Measurements from ENCODE around the gene DUSP2.

Gene DUSP2

GRCh38 chr2:96145036-96145847 lies at the start of gene DUSP2:
Gene DUSP2 (minus strand): TSS chr2:96145440. CDS start chr2:96145354, 86 bp downstream.
- peak; percentile 82 for DNase-seq (ENCODE audit: low read depth)

- DNase-seq (ENCODE audit: low read depth): no peak
These were observed 46.9 kb upstream of the DUSP2 start for GRCh38 chr2:96191937-96192670.

GRCh38 chr2:96188821-96189526 lies 43.7 kb upstream of the DUSP2 start:
- no peak for DNase-seq (ENCODE audit: low read depth)

- no peak for DNase-seq (ENCODE audit: low read depth)
These were observed 41.3 kb upstream of the DUSP2 start for GRCh38 chr2:96186562-96186961.

GRCh38 chr2:96185516-96185915 lies 40.3 kb upstream of the DUSP2 start:
- DNase-seq (ENCODE audit: low read depth): no peak

- no peak for DNase-seq (ENCODE audit: low read depth)
These were observed 39.7 kb upstream of the DUSP2 start for GRCh38 chr2:96184989-96185388.

- no peak for DNase-seq (ENCODE audit: low read depth)
These were observed 38.9 kb upstream of the DUSP2 start for GRCh38 chr2:96184188-96184587.

- no peak for DNase-seq (ENCODE audit: low read depth)
These were observed 36.3 kb upstream of the DUSP2 start for GRCh38 chr2:96181529-96181928.

GRCh38 chr2:96180521-96180920 lies 35.3 kb upstream of the DUSP2 start:
- DNase-seq (ENCODE audit: low read depth): no peak

- DNase-seq (ENCODE audit: low read depth): no peak
These were observed 34.8 kb upstream of the DUSP2 start for GRCh38 chr2:96180002-96180401.

GRCh38 chr2:96176661-96177060 lies 31.4 kb upstream of the DUSP2 start:
- no peak for DNase-seq (ENCODE audit: low read depth)

GRCh38 chr2:96175951-96176350 lies 30.7 kb upstream of the DUSP2 start:
- no peak for DNase-seq (ENCODE audit: low read depth)

- DNase-seq (ENCODE audit: low read depth): peak; percentile 67
These were observed 29.3 kb upstream of the DUSP2 start for GRCh38 chr2:96174251-96175144.

- DNase-seq (ENCODE audit: low read depth): no peak
These were observed 26.6 kb upstream of the DUSP2 start for GRCh38 chr2:96171831-96172230.

- no peak for DNase-seq (ENCODE audit: low read depth)
These were observed 25.4 kb upstream of the DUSP2 start for GRCh38 chr2:96170626-96171025.

GRCh38 chr2:96169868-96170507 lies 24.7 kb upstream of the DUSP2 start:
- DNase-seq (ENCODE audit: low read depth): no peak

GRCh38 chr2:96167407-96168013 lies 22.3 kb upstream of the DUSP2 start:
- DNase-seq (ENCODE audit: low read depth): no peak

- DNase-seq (ENCODE audit: low read depth): no peak
These were observed 19.4 kb upstream of the DUSP2 start for GRCh38 chr2:96164459-96165184.

- DNase-seq (ENCODE audit: low read depth): peak; percentile 71
These were observed 18.7 kb upstream of the DUSP2 start for GRCh38 chr2:96163768-96164429.

GRCh38 chr2:96163415-96163767 lies 18.2 kb upstream of the DUSP2 start:
- no peak for DNase-seq (ENCODE audit: low read depth)
